ENCODE measurements around the gene TNFRSF19.

- TF ChIP-seq CTCF (IDR thresholded peaks at IDR 0.05), result no peak
- TF ChIP-seq EP300 (IDR thresholded peaks at IDR 0.05), result no peak
Observed at GRCh38 chr13:23654111-23655110, 84.2 kb downstream of the TNFRSF19 start.

Data from stomach (tissue), 4 donors.